C1 segment of cervical spinal cord (tissue), 14 donors: ENCODE measurements around the gene SNAP25.

Experiments used
- DNase-seq, 14 donors: peaks; one replicate each; lab custom pipeline; 2025; lab: John Stamatoyannopoulos, UW

The SNAP25 gene

GRCh38 chr20:10332656-10333415, 114.2 kb downstream of the SNAP25 start:
- DNase-seq = no peak

- DNase-seq = no peak
These were observed 118.5 kb downstream of the SNAP25 start for GRCh38 chr20:10336959-10337729.

GRCh38 chr20:10338426-10339180, 120.0 kb downstream of the SNAP25 start:
- no peak for DNase-seq

GRCh38 chr20:10339609-10340008, 121.0 kb downstream of the SNAP25 start:
- DNase-seq = no peak

GRCh38 chr20:10342152-10342551, 123.5 kb downstream of the SNAP25 start:
- DNase-seq = no peak

- no peak for DNase-seq
These were observed 126.3 kb downstream of the SNAP25 start for GRCh38 chr20:10344953-10345352.

GRCh38 chr20:10347086-10347880, 128.7 kb downstream of the SNAP25 start:
- no peak for DNase-seq

GRCh38 chr20:10349118-10349517, 130.5 kb downstream of the SNAP25 start:
- DNase-seq = no peak

GRCh38 chr20:10350188-10350842, 131.7 kb downstream of the SNAP25 start:
- DNase-seq = no peak

- no peak for DNase-seq
These were observed 134.5 kb downstream of the SNAP25 start for GRCh38 chr20:10352934-10353824.

GRCh38 chr20:10356628-10357027, 138.0 kb downstream of the SNAP25 start:
- DNase-seq = no peak
